Epidermal melanocyte (primary cell): ENCODE measurements around the gene PRM3.

Experiments
- DNase-seq: peaks from one replicate; pipeline ENCODE4 v3.0.0; 2011; ENCODE audit warnings: low spot score; ENCODE audit not compliant: insufficient read length

PRM3 gene

DNA sequence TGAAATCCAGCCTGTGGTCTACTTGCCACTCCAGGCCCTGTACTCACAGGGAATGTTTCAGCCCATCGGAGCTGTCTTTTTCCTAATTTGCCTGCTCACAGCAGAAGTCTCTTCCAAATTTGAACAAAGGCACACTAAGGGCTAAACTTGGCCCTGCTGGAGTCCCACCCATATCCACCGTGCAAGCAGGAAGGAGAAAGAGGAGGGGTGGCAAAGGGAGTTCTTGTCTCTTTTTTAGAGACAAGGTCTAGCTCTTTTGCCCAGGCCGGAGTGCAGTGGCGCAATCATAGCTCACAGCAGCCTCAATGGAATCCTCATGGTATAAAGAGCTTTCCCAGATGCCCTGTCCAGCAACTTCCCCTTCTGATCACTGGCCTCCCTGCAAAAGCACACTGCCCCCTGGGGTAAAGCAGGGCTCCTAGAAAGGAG is 10.4 kb upstream of the PRM3 start:
- DNase-seq = no peak

DNA sequence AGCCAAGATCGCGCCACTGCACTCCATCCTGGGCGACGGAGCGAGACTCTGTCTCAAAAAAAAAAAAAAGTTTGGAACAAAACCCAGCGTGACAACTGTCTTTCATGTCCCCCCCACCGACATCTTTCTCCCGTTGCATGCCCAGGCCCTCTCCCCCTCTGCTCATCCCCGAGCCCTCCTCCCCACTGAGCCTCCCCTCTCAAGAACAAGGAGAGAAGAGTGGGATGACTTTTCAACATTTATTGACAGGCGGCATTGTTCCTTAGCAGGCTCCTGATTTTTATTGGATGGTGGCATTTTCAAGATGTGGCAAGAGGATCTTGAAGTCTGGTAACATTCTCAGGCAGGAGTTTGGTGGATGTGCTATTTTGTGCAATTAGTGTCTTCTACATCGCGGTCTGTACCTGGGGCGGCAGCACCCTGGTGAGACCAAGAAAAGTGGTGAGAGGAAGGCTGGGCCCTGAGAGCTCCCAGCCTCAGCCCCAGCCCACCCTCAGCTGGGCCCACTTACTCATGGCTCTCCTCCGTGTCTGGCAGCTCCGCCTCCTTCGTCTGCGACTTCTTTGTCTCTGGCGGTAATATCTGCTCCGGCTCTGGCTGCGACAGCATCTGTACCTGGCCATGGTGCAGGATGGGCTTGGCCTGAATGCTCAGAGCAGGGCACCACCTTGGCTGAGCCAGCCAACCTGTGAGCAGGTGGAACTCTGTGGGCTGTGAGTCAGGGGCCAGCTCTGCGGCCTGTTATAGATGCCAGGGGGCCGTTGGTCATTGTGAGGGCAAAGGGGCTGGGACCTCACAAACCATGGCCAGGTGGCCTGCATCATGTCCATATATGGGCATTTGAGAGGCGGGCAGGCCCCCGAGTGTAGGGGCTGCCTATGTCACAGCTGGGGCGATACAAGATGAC is 7.4 kb upstream of the PRM3 start, which contains the start of gene PRM1:
PRM1 (minus strand) TSS at position 715 of the 907 bp plus-strand sequence; CDS start at position 623, 92 bp downstream.
- no peak for DNase-seq

GRCh38 chr16:11278681-11279628 is 5.5 kb upstream of the PRM3 start:
- DNase-seq = no peak

DNA sequence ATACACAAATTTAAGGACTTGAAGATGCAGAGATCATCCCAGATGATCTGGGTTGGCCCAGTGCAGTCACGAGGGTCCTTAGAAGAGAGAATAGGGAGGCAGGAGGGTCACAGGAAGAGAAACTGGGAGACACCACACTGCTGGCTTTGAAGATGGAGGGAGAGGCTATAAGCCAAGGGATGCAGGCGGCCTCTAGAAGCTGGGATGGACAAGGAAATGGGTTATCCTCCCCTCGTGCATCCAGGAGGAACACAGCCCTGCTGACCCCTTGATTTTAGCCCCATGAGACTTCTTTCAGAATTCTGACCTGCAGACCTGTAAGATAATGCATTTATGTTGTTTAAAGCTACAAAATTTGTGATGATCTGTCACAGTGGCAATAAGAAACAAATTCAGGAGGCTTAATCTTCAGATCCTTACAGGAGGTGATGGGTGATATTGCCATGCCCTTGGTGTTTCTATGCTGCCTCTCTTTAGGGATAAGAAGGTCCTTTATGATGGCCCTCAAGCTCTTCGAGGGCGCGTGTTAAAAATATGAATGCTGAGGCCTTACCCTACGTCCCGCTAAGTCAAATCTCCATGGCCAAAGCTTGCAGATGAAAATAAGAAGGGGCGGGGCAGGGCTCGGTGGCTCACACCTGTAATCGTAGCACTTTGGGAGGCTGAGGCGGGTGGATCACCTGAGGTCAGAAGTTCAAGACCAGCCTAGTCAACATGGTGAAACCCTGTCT is 4.3 kb upstream of the PRM3 start:
- DNase-seq = no peak

DNA sequence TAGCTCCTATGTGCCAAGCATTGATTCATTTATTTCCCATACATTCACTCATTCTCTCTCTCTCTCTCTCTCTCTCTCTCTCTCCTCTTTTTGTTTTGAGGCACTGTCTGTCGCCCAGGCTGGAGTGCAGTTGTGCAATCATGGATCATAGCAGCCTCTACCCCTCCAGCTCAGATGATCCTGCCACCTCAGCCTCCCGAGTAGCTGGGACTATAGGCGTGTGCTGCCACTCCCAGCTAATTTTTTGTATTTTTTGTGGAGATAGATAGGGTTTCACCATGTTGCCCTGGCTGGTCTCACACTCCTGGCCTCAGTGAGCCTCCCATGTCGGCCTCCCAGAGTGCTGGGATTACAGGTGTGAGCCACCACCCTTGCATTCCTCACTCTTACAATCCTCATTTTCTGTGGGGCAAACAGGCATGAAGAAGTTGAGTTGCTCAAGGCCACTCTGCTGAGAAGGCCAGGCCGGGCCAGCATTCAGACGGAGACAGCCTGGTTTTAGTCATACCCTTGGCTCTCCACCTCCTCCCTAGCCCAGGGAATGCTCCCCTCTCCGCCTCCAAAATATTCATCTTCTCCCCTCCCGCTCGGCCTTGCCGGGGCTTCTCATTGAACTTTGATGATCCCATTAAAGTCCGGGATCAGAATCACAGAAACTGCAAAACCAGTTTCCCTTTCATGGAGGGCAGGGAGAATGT is 3.6 kb upstream of the PRM3 start:
- DNase-seq = no peak

DNA sequence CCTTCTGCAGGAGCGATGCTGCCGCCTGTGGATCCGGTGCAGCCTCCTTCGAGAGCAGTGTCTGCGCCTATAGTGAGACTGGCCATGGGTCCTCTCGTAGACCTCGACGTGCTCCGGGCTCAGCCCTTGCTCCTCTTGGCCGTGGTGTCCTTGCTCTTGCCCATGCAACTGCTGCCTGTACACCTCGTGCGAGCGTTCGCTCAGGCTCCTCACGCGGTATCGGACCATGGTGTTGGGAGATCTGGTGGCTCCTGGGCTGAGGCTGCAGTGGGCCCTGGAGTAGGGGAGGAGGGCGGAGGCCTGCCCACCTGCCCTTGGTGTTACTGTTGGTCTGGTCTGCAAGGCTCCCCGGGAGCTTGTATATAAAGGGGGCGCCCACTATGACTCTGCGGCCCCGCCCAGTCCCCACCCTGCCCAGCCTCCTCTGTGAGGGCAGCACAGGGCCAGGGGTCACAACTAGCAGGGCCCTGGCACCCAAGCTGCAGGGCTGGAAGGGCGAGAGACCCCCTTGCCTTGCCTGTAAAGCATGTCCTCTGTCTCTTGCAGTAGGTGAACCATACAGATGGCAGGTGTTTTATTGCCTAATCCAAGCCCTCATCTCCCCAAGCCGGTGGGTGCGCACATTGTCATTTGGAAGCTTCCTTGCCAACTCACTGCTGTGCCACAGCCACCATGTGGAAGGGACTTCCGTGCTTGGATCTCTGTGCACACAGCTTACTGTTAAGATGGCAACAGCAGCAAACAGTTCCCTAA is 2.9 kb upstream of the PRM3 start, which contains the start of gene PRM2:
PRM2 (minus strand) TSS at position 338 of the 753 bp plus-strand sequence; CDS start at position 228, 110 bp downstream.
- no peak for DNase-seq

- no peak for DNase-seq
Measured at GRCh38 chr16:11274964-11275363, 1.5 kb upstream of the PRM3 start.

DNA sequence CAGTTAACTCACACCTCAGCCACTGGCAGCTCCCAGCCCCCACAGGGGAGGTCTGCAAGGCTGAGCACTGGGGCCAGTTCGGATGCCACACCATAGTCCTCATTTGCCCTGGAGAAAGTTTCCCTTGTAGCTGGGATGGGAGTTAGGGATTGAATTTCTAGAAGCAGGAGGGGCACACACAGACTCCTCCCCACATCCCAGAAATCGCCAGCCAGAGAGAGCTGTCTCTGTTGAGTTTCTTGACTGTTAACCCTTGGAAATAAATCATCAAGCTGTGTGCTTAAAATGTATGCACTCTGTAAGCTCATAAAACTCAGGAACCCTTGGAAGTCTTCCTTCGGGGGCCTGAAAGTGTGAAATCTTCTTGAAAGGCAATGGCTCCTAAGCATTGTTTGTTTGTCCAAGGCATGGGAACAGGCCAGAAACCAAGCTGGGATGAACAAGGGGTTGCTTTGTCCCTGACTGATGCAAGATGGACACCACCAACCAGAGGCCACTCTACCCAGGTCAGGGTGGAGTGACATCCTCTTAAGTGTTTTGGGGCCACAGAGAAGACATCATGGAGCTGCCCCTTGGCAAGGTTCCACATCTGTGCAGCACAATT is 394 bp upstream of the PRM3 start:
- DNase-seq = no peak

DNA sequence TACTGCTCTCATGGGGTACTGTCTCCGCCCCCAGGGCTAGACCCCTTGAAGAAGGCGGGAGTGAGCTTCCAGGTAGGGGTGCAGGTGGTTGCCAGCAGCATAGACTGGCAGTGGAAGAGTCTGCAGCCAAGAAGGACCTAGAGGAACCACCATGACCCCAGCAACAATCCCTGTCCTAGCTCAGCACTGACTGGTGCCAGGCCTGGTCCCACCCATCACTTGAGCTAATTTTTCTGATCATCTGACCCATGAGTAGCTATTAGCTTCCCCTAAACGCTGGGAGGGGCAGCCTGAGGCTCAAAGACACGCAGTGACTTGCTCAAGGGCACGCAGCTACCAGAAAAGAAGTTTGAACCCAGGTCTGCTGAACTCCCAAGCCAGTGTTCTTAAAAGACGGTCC is 945 bp downstream of the PRM3 start:
- DNase-seq = no peak

DNA sequence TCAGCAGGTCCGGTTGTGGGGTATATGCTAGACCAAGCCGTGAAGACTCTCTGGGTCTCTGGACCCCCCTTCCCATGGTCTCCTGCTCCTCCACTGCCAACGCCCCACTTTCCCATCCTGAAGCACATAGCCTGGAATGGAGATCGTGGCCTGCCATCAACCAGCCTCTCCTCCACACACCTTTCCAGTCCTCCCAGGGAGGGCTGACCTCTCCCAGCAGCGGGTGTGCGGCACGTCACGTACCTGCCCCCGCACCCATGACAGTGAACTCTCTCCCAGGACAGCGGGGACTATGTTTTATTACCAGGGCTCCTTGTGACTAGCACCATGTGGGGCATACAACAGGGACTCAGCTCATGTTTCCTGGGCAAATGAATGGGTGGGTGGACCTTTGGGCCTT is 1.8 kb downstream of the PRM3 start:
- no peak for DNase-seq

DNA sequence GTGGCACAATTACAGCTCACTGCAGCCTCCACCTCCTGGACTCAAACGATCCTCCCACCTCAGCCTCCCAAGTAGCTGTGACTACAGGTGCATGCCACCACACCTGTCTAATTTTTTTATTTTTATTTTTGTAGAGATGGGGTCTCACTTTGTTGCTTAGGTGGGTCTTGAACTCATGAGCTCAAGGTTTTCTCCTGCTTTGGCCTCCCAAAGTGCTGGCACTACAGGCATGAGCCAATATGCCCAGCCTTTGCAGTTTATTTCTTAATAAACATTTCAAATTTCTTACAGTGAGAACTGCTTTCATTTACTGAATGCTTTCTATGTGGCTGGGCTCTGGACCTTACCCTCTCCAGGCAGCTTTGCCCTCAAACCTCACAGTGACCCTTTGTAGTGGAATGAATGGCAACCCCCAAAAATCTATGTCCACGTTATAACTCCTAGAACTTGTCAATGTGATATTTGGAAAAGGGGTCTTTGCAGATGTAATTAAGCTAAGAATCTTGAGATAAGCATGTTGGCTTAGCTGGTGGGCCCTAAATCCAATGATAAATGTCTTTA is 2.7 kb downstream of the PRM3 start:
- no peak for DNase-seq

DNA sequence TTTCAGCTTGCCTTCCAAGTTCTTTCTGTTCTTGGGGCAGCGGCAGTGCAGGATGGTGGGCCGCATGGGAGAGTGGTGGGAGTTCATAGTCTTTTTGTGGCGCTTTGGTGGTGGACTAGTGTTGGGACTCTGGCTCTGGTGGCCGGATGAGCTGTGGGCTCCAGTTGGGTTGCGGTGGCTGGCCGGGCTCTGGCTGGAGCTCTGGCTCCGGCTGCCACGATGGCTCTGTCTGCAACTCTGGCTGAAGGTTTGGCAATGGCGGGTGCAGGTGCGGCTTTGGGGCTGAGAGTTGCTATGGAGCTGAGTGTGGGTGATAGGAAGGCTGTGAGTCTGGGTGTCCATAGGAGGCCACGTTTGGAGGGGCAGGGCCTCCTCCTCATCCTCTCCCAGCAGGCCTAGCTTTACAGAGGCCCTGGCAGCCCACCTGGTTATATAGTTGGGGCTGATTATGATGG is 4.5 kb downstream of the PRM3 start, which contains the start of gene TNP2:
TNP2 (minus strand) TSS at position 405 of the 455 bp plus-strand sequence; CDS start at position 342, 63 bp downstream.
- DNase-seq = no peak

- no peak for DNase-seq
Measured at GRCh38 chr16:11265124-11265523, 8.3 kb downstream of the PRM3 start.

GRCh38 chr16:11264155-11264832 is 9.1 kb downstream of the PRM3 start:
- DNase-seq = no peak

DNA sequence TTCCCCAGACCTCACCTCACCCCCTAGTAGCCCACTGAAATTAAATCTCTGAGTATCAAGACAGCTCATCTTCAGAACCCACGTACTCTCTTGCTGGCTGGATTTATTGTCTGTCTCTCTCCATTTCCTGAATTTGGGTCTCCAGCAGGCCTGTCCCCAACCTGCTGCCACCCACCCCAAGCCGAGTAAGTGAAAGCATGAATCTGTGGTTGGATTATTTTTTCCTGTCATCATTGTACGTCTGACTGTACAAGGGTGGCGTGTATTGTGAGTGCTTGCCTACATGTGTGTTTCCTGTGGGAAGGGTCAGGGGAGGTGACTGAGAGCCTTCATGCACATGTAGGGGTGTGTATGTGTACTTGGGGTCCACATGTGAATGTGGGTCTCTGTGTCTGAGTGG is 9.7 kb downstream of the PRM3 start:
- DNase-seq = no peak

DNA sequence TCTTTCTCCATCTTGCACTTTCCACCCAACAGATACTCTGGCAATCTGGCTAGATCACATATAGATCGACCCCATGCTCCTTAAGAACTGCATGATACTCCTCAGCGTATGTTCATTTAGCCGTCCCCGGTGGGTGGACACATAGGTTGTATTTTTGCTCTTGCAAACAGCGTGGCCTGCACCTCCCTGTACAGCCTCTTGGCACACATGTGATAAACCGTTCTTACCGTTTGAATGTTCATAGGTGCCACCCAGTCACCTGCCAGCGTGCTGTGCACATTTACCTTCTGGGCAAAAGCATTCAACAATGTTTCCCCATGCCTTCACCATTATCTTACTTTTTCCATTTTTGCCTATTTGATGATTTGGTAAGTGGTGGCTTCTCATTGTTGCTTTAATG is 10.5 kb downstream of the PRM3 start:
- DNase-seq = no peak

GRCh38 chr16:11260596-11260966 is 12.8 kb downstream of the PRM3 start:
- no peak for DNase-seq
